ENCODE data around the gene PLA2G4D. TPM values are rescaled to one million over a fixed set of nuclear protein-coding genes. Genes with fewer than 3 reads are reported as not detected.

The PLA2G4D gene
- total and polyA plus RNA-seq, 10 of the 15 experiments (the other 5 are each of a cell fraction or from before 2014, with no cell fraction given) = 0.03 TPM; not detected in 9

GRCh38 chr15:42038401-42038800 is 56.0 kb downstream of the PLA2G4D start:
- 82% methylated on average over 6 of the region's 6 CpGs for WGBS (ENCODE audit: insufficient coverage, insufficient replicate concordance, low lambda C conversion rate, missing lambda C conversion rate)
- FAIRE-seq (no peak), DNase-seq (ENCODE audit: low read depth, low spot score) (no peak), ATAC-seq (no peak)
- no peaks in the 10 kb centered on the region for H3K27me3 ChIP-seq (replicated peaks in 1 of 2; ENCODE audit: control insufficient read depth in 2 of 2, insufficient read depth in 2 of 2, low read length in 1 of 2)
- intact Hi-C loops (cut with micrococcal nuclease; ENCODE audit: unreplicated experiment) (no loop called here), in situ Hi-C loops (cut with MboI) (no loop called here)
- H3K4me1 ChIP-seq (ENCODE audit: control insufficient read depth, insufficient read depth, low read length) = peaks cover 19% of the 10 kb centered on the region
- H3K27ac ChIP-seq (ENCODE audit: control insufficient read depth, insufficient read depth) = no peak overlapping the region
- peaks cover 2% of the 10 kb centered on the region for H3K79me2 ChIP-seq (ENCODE audit: control insufficient read depth, insufficient read depth, low read length)
- H3K9me3 ChIP-seq (replicated peaks; ENCODE audit: control insufficient read depth, insufficient read depth, low read length) = no peaks in the 10 kb centered on the region
- H2AFZ ChIP-seq (ENCODE audit: control insufficient read depth, low read depth, low read length) = no peak overlapping the region
- H3K4me2 ChIP-seq (ENCODE audit: control insufficient read depth, insufficient read depth) = no peak overlapping the region
- no peak overlapping the region for H3K9ac ChIP-seq (ENCODE audit: control insufficient read depth, insufficient read depth, low read length)
- SMC1A ChIA-PET (ENCODE audit: uncharacterized antibody, unreplicated experiment) = interaction anchor here (0.6 kb wide), 1 partner anchor 9 kb away, joined by 3 read pairs; no protein-coding TSS in a partner anchor
- TF ChIP-seq POLR2AphosphoS2 (IDR thresholded peaks at IDR 0.05; ENCODE audit: low read depth, low read length) = no peak
- TF ChIP-seq NRF1 (conservative IDR thresholded peaks at IDR 0.05; ENCODE audit: low read depth, low read length) = no peak
- no peak for TF ChIP-seq BHLHE40 (IDR thresholded peaks at IDR 0.05; ENCODE audit: borderline replicate concordance in 1 of 2, low read depth in 2 of 2, low read length in 1 of 2)
- TF ChIP-seq POLR2AphosphoS5 (IDR thresholded peaks at IDR 0.05; ENCODE audit: low read length) = no peak
- no peak for TF ChIP-seq TCF12 (IDR thresholded peaks at IDR 0.05; ENCODE audit: low read depth, low read length)
- RAD21 ChIA-PET (ENCODE audit: unreplicated experiment) = no interaction called here
- BruUV-seq (replicated peaks) = no TSS peak
- POLR2A ChIA-PET = no interaction called here
- no peak overlapping the region for H3K4me3 ChIP-seq
- no peaks in the 10 kb centered on the region for H4K20me1 ChIP-seq (ENCODE audit: control insufficient read depth, insufficient read depth)
- no peaks in the 10 kb centered on the region for H3K36me3 ChIP-seq (ENCODE audit: control insufficient read depth in 2 of 2, insufficient read depth in 2 of 2, low read length in 1 of 2)
- CTCF ChIA-PET = interaction anchor here (1.9 kb wide), 1 partner anchor 49 kb away, joined by 6 read pairs; no protein-coding TSS in a partner anchor

GRCh38 chr15:42037656-42038055 is 56.7 kb downstream of the PLA2G4D start:
- DNase-seq (ENCODE audit: low read depth, low spot score) (no peak), FAIRE-seq (no peak), ATAC-seq (no peak)
- no peaks in the 10 kb centered on the region for H3K9me3 ChIP-seq (replicated peaks; ENCODE audit: control insufficient read depth, insufficient read depth, low read length)
- WGBS (ENCODE audit: insufficient coverage, insufficient replicate concordance, low lambda C conversion rate, missing lambda C conversion rate) = 67% methylated on average over 8 of the region's 8 CpGs
- peaks cover 2% of the 10 kb centered on the region for H3K79me2 ChIP-seq (ENCODE audit: control insufficient read depth, insufficient read depth, low read length)
- CTCF ChIA-PET = interaction anchor here (1.9 kb wide), 1 partner anchor 48 kb away, joined by 6 read pairs; no protein-coding TSS in a partner anchor
- POLR2A ChIA-PET = interaction anchor here (0.6 to 0.8 kb wide), 2 partner anchors 171 to 253 kb away, joined by 3 read pairs; no protein-coding TSS in a partner anchor
- H3K4me1 ChIP-seq (ENCODE audit: control insufficient read depth, insufficient read depth, low read length) = peaks cover 24% of the 10 kb centered on the region
- BruUV-seq (replicated peaks) = no TSS peak
- H3K9ac ChIP-seq (ENCODE audit: control insufficient read depth, insufficient read depth, low read length) = no peak overlapping the region
- in situ Hi-C loops (cut with MboI) (no loop called here), intact Hi-C loops (cut with micrococcal nuclease; ENCODE audit: unreplicated experiment) (no loop called here)
- H3K4me3 ChIP-seq = no peak overlapping the region
- no peak overlapping the region for H2AFZ ChIP-seq (ENCODE audit: control insufficient read depth, low read depth, low read length)
- H3K4me2 ChIP-seq (ENCODE audit: control insufficient read depth, insufficient read depth) = no peak overlapping the region
- no peaks in the 10 kb centered on the region for H3K36me3 ChIP-seq (ENCODE audit: control insufficient read depth in 2 of 2, insufficient read depth in 2 of 2, low read length in 1 of 2)
- no peaks in the 10 kb centered on the region for H4K20me1 ChIP-seq (ENCODE audit: control insufficient read depth, insufficient read depth)
- TF ChIP-seq NFYA (IDR thresholded peaks at IDR 0.05; ENCODE audit: borderline replicate concordance, low read depth, low read length) = no peak
- no peak for TF ChIP-seq EZH2 (IDR thresholded peaks at IDR 0.05; ENCODE audit: borderline replicate concordance, control insufficient read depth, low read depth, low read length)
- no peak overlapping the region for H3K27ac ChIP-seq (ENCODE audit: control insufficient read depth, insufficient read depth)
- SMC1A ChIA-PET (ENCODE audit: uncharacterized antibody, unreplicated experiment) = interaction anchor here (0.9 kb wide), 1 partner anchor 16 kb away, joined by 5 read pairs; no protein-coding TSS in a partner anchor
- RAD21 ChIA-PET (ENCODE audit: unreplicated experiment) = no interaction called here
- no peaks in the 10 kb centered on the region for H3K27me3 ChIP-seq (replicated peaks in 1 of 2; ENCODE audit: control insufficient read depth in 2 of 2, insufficient read depth in 2 of 2, low read length in 1 of 2)

Measured in GM12878 (cell line).